K562 (cell line): Measurements from ENCODE around the gene FAM177B. TPM values are rescaled to one million over a fixed set of nuclear protein-coding genes. Genes with fewer than 3 reads are reported as not detected.
A peak's percentile ranks its signal among the peaks of the same experiment; 100 is the strongest.

Experiments used
- ATAC-seq: fragments of 200-7000 bp; cut with Tn5 transposase; 3 replicates; pipeline ENCODE4 v1.9.1; 2020; ENCODE audit warnings: moderate library complexity
- BruUV-seq: library from RNA; stranded (reverse); fragments of 400-500 nt; replicated peaks from 2 replicates; lab custom pipeline; 2021; lab: Mats Ljungman, UMichigan
- CTCF ChIA-PET: fragments of 300-600 bp; formaldehyde crosslinking; extraction: SDS; loops from one replicate; lab custom pipeline; 2021; ENCODE audit warnings: low intra/inter-chr PET ratio; lab: Yijun Ruan, JAX
- POLR2A ChIA-PET: fragments of 300-600, 350-650 bp; sonication (Branson Sonifier 250); formaldehyde crosslinking; extraction: SDS; loops from one replicate; lab custom pipeline; 2021; ENCODE audit warnings: antibody characterized with exemption, inconsistent platforms; lab: Yijun Ruan, JAX
- DNase-seq, 4 experiments: peaks; one replicate each; pipeline versions ENCODE4 v3.0.0 to v3.0.0-alpha.2; 2011 to 2018; ENCODE audit warnings: low spot score in 3 of 4, mixed read lengths in 3 of 4; ENCODE audit errors: extremely low read depth in 1 of 4
- FAIRE-seq: peaks from 2 replicates; lab custom pipeline; 2011; peaks lifted over from hg19 to GRCh38; lab: Jason Lieb, UNC
- H2AFZ ChIP-seq: 2 replicates; pipeline ENCODE4 v1.6.0; 2011; ENCODE audit warnings: low read depth, low read length, control low read depth, inconsistent platforms
- H3K27ac ChIP-seq: fragments of 200-600 bp; 3 replicates; pipeline ENCODE4 v1.8.0; 2011; ENCODE audit warnings: low read depth, mild to moderate bottlenecking, control low read depth, inconsistent platforms, low read length, moderate library complexity, mixed read lengths; ENCODE audit errors: extremely low read depth
- H3K27me3 ChIP-seq, 2 experiments: fragments of 300-600 bp in 1 of 2; 2 replicates in 1 of 2; 3 replicates in 1 of 2; pipeline versions ENCODE4 v1.6.0 to v1.8.0; 2011; ENCODE audit warnings: inconsistent platforms in 2 of 2, low read length in 2 of 2, mild to moderate bottlenecking in 1 of 2, mixed read lengths in 1 of 2, moderate library complexity in 1 of 2; ENCODE audit not compliant: control insufficient read depth in 2 of 2, insufficient read depth in 2 of 2
- H3K36me3 ChIP-seq: fragments of 300-600 bp; 3 replicates; pipeline ENCODE4 v1.8.0; 2011; ENCODE audit warnings: mild to moderate bottlenecking, low read length, inconsistent platforms; ENCODE audit not compliant: control insufficient read depth, insufficient read depth
- H3K4me1 ChIP-seq, 2 experiments: fragments of 200-600 bp in 1 of 2; replicated peaks in 1 of 2; 2 replicates in 1 of 2; 3 replicates in 1 of 2; pipeline versions ENCODE4 v1.5.1 to v1.8.0; 2011; ENCODE audit warnings: inconsistent platforms in 2 of 2, low read length in 2 of 2, mild to moderate bottlenecking in 1 of 2, mixed read lengths in 1 of 2, moderate library complexity in 1 of 2; ENCODE audit not compliant: control insufficient read depth in 2 of 2, insufficient read depth in 2 of 2
- H3K4me2 ChIP-seq: 2 replicates; pipeline ENCODE4 v1.6.1; 2011; ENCODE audit warnings: low read length, control low read depth, inconsistent platforms, mixed read lengths; ENCODE audit not compliant: insufficient read depth
- H3K4me3 ChIP-seq: fragments of 200-600 bp; sonication (generic), shearing (Covaris generic); 2 replicates; pipeline ENCODE4 v1.5.1; 2016; ENCODE audit warnings: control low read depth, inconsistent platforms
- H3K79me2 ChIP-seq: fragments of 200-600 bp; 3 replicates; pipeline ENCODE4 v1.8.0; 2011; ENCODE audit warnings: low read length, inconsistent platforms; ENCODE audit not compliant: control insufficient read depth, insufficient read depth
- H3K9ac ChIP-seq, 2 experiments: 2 replicates each; pipeline versions ENCODE4 v1.6.0 to v1.6.1; 2011; ENCODE audit warnings: low read depth in 2 of 2, low read length in 2 of 2, control low read depth in 1 of 2, inconsistent platforms in 1 of 2, mild to moderate bottlenecking in 1 of 2, mixed read lengths in 1 of 2; ENCODE audit not compliant: insufficient read depth in 1 of 2
- H3K9me1 ChIP-seq: one replicate; pipeline ENCODE4 v1.6.0; 2011; ENCODE audit warnings: inconsistent platforms, mild to moderate bottlenecking, low read length, moderate library complexity; ENCODE audit not compliant: control insufficient read depth, insufficient read depth
- H3K9me3 ChIP-seq: replicated peaks from 2 replicates; pipeline ENCODE4 v1.5.1; 2011; ENCODE audit warnings: low read depth, low read length, inconsistent platforms; ENCODE audit not compliant: control insufficient read depth, insufficient read depth
- H4K20me1 ChIP-seq: replicated peaks from 2 replicates; pipeline ENCODE4 v1.6.1; 2011; ENCODE audit warnings: low read length, inconsistent platforms, mixed read lengths; ENCODE audit not compliant: control insufficient read depth, insufficient read depth
- BRF1 ChIP-seq: IDR thresholded peaks from 3 replicates; pipeline ENCODE4 v1.6.1; 2011; ENCODE audit warnings: borderline replicate concordance, mild to moderate bottlenecking; ENCODE audit not compliant: insufficient read length; ENCODE audit errors: extremely low read depth
- ETV1 ChIP-seq: fragments of 450-650 bp; conservative IDR thresholded peaks from 2 replicates; pipeline ENCODE4 v1.6.1; 2016; ENCODE audit warnings: missing genetic modification characterization, control low read depth, low read depth, missing compliant biosample characterization
- EWSR1 ChIP-seq: fragments of 450-650 bp; IDR thresholded peaks from 2 replicates; pipeline ENCODE4 v1.6.1; 2018; ENCODE audit warnings: borderline replicate concordance, mild to moderate bottlenecking, low read depth, moderate library complexity; ENCODE audit not compliant: partially characterized antibody
- FOXJ3 ChIP-seq: sonication (generic); formaldehyde crosslinking; IDR thresholded peaks from 2 replicates; pipeline ENCODE4 v1.4.0; 2020; ENCODE audit warnings: mild to moderate bottlenecking, missing genetic modification reagents
- NFIC ChIP-seq: fragments of 450-650 bp; IDR thresholded peaks from 2 replicates; pipeline ENCODE4 v1.6.1; 2017; ENCODE audit warnings: mild to moderate bottlenecking, inconsistent platforms
- SMC3 ChIP-seq: conservative IDR thresholded peaks from 2 replicates; pipeline ENCODE4 v1.6.1; 2011; ENCODE audit warnings: low read depth, low read length, improper control_type of control experiment; ENCODE audit not compliant: insufficient read depth
- ZNF311 ChIP-seq: fragments of 250-450 bp; sonication (Bioruptor Pico); IDR thresholded peaks from 2 replicates; pipeline ENCODE4 v1.4.0; 2020; ENCODE audit warnings: mild to moderate bottlenecking, moderate library complexity
- ZNF431 ChIP-seq: sonication (generic); formaldehyde crosslinking; IDR thresholded peaks from 2 replicates; pipeline ENCODE4 v1.8.0; 2022; ENCODE audit warnings: mild to moderate bottlenecking, missing genetic modification reagents
- ZNF561 ChIP-seq: fragments of 450-650 bp; formaldehyde crosslinking; conservative IDR thresholded peaks from 2 replicates; pipeline ENCODE4 v1.4.0; 2020; ENCODE audit warnings: mild to moderate bottlenecking, moderate library complexity
- WGBS: fragments of 100-300 bp; shearing (Covaris generic); methylation state at CpG from one replicate; pipeline ENCODE4 v1.1.6; 2016; ENCODE audit warnings: low coverage, mixed read lengths; ENCODE audit not compliant: insufficient coverage; ENCODE audit errors: missing lambda C conversion rate; 5-methylcytosine and 5-hydroxymethylcytosine counted together
- in situ Hi-C: fragments of 300-500 bp; cut with MboI; formaldehyde crosslinking; loops from 4 replicates; pipeline ENCODE4 v1.15.0; 2018; ENCODE audit warnings: inconsistent platforms, mixed read lengths
- intact Hi-C: fragments of 100-400 bp; cut with micrococcal nuclease; formaldehyde crosslinking; loops from 2 replicates; pipeline ENCODE4 v1.14.2; 2022
- polyA plus RNA-seq, 8 experiments: library from polyadenylated mRNA; depleted of rRNA in 4 of 8; stranded (reverse) in 5 of 8; unstranded in 3 of 8; fragments of >200 nt; fragmentation: Nextera tagmentation in 2 of 8; fragmentation: Illumina TruSeq in 1 of 8; extraction: Ambion mirVana in 2 of 8; extraction: Trizol in 1 of 8; gene quantifications; 2 replicates each; pipeline versions ENCODE4 v1.2.1 to v1.2.3, GENCODE V29; 2011 to 2014; ENCODE audit warnings: inconsistent platforms in 1 of 8, missing spikeins in 1 of 8
- total RNA-seq, 7 experiments: library from RNA; depleted of rRNA in 6 of 7; stranded (reverse); fragments of >200 nt in 6 of 7; fragmentation: Illumina TruSeq in 2 of 7; extraction: Trizol in 2 of 7; gene quantifications; 2 replicates each; pipeline versions ENCODE4 v1.2.1 to v1.2.3, GENCODE V29; 2011 to 2021; ENCODE audit warnings: low replicate concordance in 1 of 7

Gene FAM177B
- total and polyA plus RNA-seq, 9 of the 15 experiments (the other 6 are each of a cell fraction or from before 2014, with no cell fraction given), result not detected

DNA sequence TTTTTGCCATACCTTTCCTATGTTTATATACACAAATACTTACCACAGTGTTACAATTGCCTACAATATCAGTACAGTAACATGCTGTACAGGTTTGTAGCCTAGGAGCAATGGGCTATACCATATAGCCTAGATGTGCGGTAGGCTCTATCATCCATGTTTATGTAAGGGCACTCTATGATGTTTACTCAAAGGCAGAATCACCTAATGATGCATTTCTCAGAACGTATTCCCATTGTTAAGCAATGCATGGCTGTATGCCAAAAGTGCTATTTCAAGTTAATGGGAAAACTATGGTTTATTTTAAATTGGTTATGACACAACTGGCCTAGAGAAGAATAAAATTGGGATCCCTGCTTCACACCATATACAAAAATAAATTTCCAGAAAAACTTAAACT, 41.0 kb downstream of the FAM177B start:
- no peaks in the 10 kb centered on the region for H4K20me1 ChIP-seq
- H3K9me1 ChIP-seq, result no peaks in the 10 kb centered on the region
- H3K9me3 ChIP-seq, result no peaks in the 10 kb centered on the region
- ATAC-seq (no peak), DNase-seq (no peak), FAIRE-seq (no peak)
- no peak overlapping the region for H3K4me3 ChIP-seq
- H3K9ac ChIP-seq, result no peak overlapping the region
- no peaks in the 10 kb centered on the region for H3K27me3 ChIP-seq
- TF ChIP-seq ZNF561 (CRISPR knock-in tag) (no peak), BRF1 (no peak), ZNF311 (CRISPR knock-in tag) (no peak), ZNF431 (CRISPR knock-in tag) (no peak), EWSR1 (no peak), NFIC (0 out of 2 replicates have a peak, but pooled peaks have one; percentile 16), FOXJ3 (no peak)
- WGBS, result 2% methylated on average over 2 of the region's 2 CpGs
- H3K36me3 ChIP-seq, result no peaks in the 10 kb centered on the region
- CTCF ChIA-PET, result no interaction called here
- H3K79me2 ChIP-seq, result no peaks in the 10 kb centered on the region
- in situ Hi-C loops, result loop anchor here (25.0 kb wide), 1 partner anchor 884 kb away; the partner anchor contains the start of gene CAPN8
- POLR2A ChIA-PET, result no interaction called here
- no peaks in the 10 kb centered on the region for H3K4me1 ChIP-seq
- BruUV-seq, result no TSS peak
- no peak overlapping the region for H2AFZ ChIP-seq
- H3K4me2 ChIP-seq, result no peak overlapping the region
- intact Hi-C loops, result no loop called here
- H3K27ac ChIP-seq, result no peak overlapping the region

- no peak for FAIRE-seq
- H3K27me3 ChIP-seq, result no peaks in the 10 kb centered on the region
- CTCF ChIA-PET, result no interaction called here
- WGBS, result 0% methylated on average over 4 of the region's 4 CpGs
- H3K4me1 ChIP-seq, result no peaks in the 10 kb centered on the region
- H3K9ac ChIP-seq, result no peak overlapping the region
- H3K4me2 ChIP-seq, result no peak overlapping the region
- no peaks in the 10 kb centered on the region for H4K20me1 ChIP-seq
- H3K9me3 ChIP-seq, result no peaks in the 10 kb centered on the region
- POLR2A ChIA-PET, result interaction anchor here (0.7 kb wide), 1 partner anchor 101 kb away, joined by 3 read pairs; no protein-coding TSS in a partner anchor
- H3K27ac ChIP-seq, result no peak overlapping the region
- DNase-seq, result no peak
- no peak overlapping the region for H3K4me3 ChIP-seq
- no peaks in the 10 kb centered on the region for H3K36me3 ChIP-seq
- no peaks in the 10 kb centered on the region for H3K9me1 ChIP-seq
- no peak overlapping the region for H2AFZ ChIP-seq
- no peak for ATAC-seq
- no TSS peak for BruUV-seq
- in situ Hi-C loops, result loop anchor here (25.0 kb wide), 1 partner anchor 881 kb away; the partner anchor contains the start of gene CAPN8
- no peaks in the 10 kb centered on the region for H3K79me2 ChIP-seq
- intact Hi-C loops, result no loop called here
- no peak for TF ChIP-seq ETV1 (tag)
- TF ChIP-seq SMC3, result no peak
These were observed 44.2 kb downstream of the FAM177B start for GRCh38 chr1:222781251-222781650.
